MM.1S (cell line): ENCODE measurements around the gene SHF.
A peak's percentile ranks its signal among the peaks of the same experiment; 100 is the strongest.

Source experiments
- DNase-seq: peaks from one replicate; pipeline ENCODE4 v3.0.0-alpha.2; 2015
- H2AFZ ChIP-seq: fragments of 300-600 bp; sonication (generic); 2 replicates; pipeline ENCODE4 v1.6.0; 2016; ENCODE audit warnings: antibody characterized with exemption, low read length
- H3F3A ChIP-seq: fragments of 300-600 bp; sonication (generic); 2 replicates; pipeline ENCODE4 v1.6.1; 2016; ENCODE audit warnings: mild to moderate bottlenecking, antibody characterized with exemption, low read length, moderate library complexity, mixed read lengths; ENCODE audit not compliant: insufficient read depth
- H3K27ac ChIP-seq: fragments of 300-600 bp; sonication (generic); 2 replicates; pipeline ENCODE4 v1.5.1; 2016; ENCODE audit warnings: mild to moderate bottlenecking, low read length
- H3K27me3 ChIP-seq: fragments of 300-600 bp; sonication (generic); replicated peaks from 2 replicates; pipeline ENCODE4 v1.6.0; 2016; ENCODE audit warnings: low read length; ENCODE audit not compliant: insufficient read depth
- H3K36me3 ChIP-seq: fragments of 300-600 bp; sonication (generic); replicated peaks from 2 replicates; pipeline ENCODE4 v1.6.1; 2016; ENCODE audit warnings: mild to moderate bottlenecking, low read length, mixed read lengths; ENCODE audit not compliant: insufficient read depth
- H3K4me1 ChIP-seq: fragments of 300-600 bp; sonication (generic); 2 replicates; pipeline ENCODE4 v1.6.1; 2016; ENCODE audit warnings: low read length, mixed read lengths
- H3K4me2 ChIP-seq: fragments of 300-600 bp; sonication (generic); 2 replicates; pipeline ENCODE4 v1.6.0; 2016; ENCODE audit warnings: low read depth, low read length
- H3K4me3 ChIP-seq: fragments of 300-600 bp; sonication (generic); 2 replicates; pipeline ENCODE4 v1.5.1; 2016; ENCODE audit warnings: low read length, mixed read lengths
- H3K79me2 ChIP-seq: fragments of 300-600 bp; sonication (generic); 2 replicates; pipeline ENCODE4 v1.6.1; 2016; ENCODE audit warnings: mixed run types, low read length, mixed read lengths
- H3K9ac ChIP-seq: fragments of 300-600 bp; sonication (generic); 2 replicates; pipeline ENCODE4 v1.6.1; 2016; ENCODE audit warnings: low read length, mixed read lengths
- H3K9me2 ChIP-seq: fragments of 300-600 bp; sonication (generic); replicated peaks from 2 replicates; pipeline ENCODE4 v1.6.1; 2016; ENCODE audit warnings: mild to moderate bottlenecking, low read length, mixed read lengths; ENCODE audit not compliant: insufficient read depth
- H3K9me3 ChIP-seq: fragments of 300-600 bp; sonication (generic); replicated peaks from 2 replicates; pipeline ENCODE4 v1.6.1; 2016; ENCODE audit warnings: mild to moderate bottlenecking, low read length, mixed read lengths; ENCODE audit not compliant: insufficient read depth
- H4K20me1 ChIP-seq: fragments of 300-600 bp; sonication (generic); 2 replicates; pipeline ENCODE4 v1.6.1; 2016; ENCODE audit warnings: mild to moderate bottlenecking, low read length, moderate library complexity, mixed read lengths; ENCODE audit not compliant: insufficient read depth
- EZH2 ChIP-seq: fragments of 300-600 bp; sonication (generic); optimal IDR thresholded peaks from 2 replicates; pipeline ENCODE3; 2017; ENCODE audit warnings: low read depth, mild to moderate bottlenecking, antibody characterized with exemption, low read length, mixed read lengths
- EZH2phosphoT487 ChIP-seq: fragments of 300-600 bp; sonication (generic); IDR thresholded peaks from 2 replicates; pipeline ENCODE4 v1.6.1; 2018; ENCODE audit warnings: antibody characterized with exemption, low read length
- TF ChIP-seq, protein P1 (sequence below): fragments of 300-600 bp; sonication (generic); IDR thresholded peaks from 2 replicates; pipeline ENCODE4 v1.5.1; 2016; ENCODE audit warnings: antibody characterized with exemption, low read length, mixed read lengths

SHF gene

DNA sequence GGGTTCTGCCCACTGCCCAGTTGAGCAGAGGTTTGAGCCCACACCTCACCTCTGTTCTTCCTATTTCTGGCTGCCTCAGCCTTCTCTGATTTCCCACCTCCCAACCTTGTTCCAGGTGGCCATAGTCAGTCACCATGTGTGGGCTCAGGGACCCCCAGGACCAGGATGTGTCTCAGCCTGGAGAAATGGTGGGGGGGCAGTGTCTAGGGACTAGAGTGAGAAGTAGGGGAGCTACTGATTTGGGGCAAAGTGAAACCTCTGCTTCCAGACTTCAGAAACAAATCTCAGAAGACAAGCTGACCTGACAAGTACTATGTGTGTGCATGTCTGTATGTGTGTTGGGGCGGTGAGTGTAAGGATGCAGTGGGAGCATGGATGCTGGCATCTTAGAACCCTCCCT is 22.9 kb downstream of the SHF start:
- no peak for TF ChIP-seq EZH2phosphoT487
- TF ChIP-seq EZH2 = no peak
- TF ChIP-seq, protein P1, sequence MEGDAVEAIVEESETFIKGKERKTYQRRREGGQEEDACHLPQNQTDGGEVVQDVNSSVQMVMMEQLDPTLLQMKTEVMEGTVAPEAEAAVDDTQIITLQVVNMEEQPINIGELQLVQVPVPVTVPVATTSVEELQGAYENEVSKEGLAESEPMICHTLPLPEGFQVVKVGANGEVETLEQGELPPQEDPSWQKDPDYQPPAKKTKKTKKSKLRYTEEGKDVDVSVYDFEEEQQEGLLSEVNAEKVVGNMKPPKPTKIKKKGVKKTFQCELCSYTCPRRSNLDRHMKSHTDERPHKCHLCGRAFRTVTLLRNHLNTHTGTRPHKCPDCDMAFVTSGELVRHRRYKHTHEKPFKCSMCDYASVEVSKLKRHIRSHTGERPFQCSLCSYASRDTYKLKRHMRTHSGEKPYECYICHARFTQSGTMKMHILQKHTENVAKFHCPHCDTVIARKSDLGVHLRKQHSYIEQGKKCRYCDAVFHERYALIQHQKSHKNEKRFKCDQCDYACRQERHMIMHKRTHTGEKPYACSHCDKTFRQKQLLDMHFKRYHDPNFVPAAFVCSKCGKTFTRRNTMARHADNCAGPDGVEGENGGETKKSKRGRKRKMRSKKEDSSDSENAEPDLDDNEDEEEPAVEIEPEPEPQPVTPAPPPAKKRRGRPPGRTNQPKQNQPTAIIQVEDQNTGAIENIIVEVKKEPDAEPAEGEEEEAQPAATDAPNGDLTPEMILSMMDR = no peak
- H3K9me3 ChIP-seq = no peaks in the 10 kb centered on the region
- H3K4me2 ChIP-seq = no peak overlapping the region
- H2AFZ ChIP-seq = no peak overlapping the region
- no peaks in the 10 kb centered on the region for H3K36me3 ChIP-seq
- H3K27me3 ChIP-seq = no peaks in the 10 kb centered on the region
- H3K79me2 ChIP-seq = peaks cover 3% of the 10 kb centered on the region; the same call in 1 of the 2 replicates
- no peak for DNase-seq
- H3K27ac ChIP-seq = no peak overlapping the region
- no peaks in the 10 kb centered on the region for H4K20me1 ChIP-seq
- H3K4me3 ChIP-seq = no peak overlapping the region
- peaks cover 3% of the 10 kb centered on the region; the same call in 1 of the 2 replicates for H3F3A ChIP-seq
- no peak overlapping the region for H3K9ac ChIP-seq
- H3K9me2 ChIP-seq = no peaks in the 10 kb centered on the region
- no peaks in the 10 kb centered on the region for H3K4me1 ChIP-seq

DNA sequence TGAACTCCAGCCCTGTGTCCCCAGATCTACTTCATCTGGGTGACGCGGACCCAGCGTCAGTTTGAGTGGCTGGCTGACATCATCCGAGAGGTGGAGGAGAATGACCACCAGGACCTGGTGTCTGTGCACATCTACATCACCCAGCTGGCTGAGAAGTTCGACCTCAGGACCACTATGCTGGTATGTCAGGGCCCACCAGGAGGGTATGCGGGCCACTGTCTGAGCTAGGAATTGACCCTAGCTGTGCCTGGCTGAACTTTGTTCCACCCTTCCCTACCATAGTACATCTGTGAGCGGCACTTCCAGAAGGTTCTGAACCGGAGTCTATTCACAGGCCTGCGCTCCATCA is 24.3 kb downstream of the SHF start:
- no peaks in the 10 kb centered on the region for H3K9me3 ChIP-seq
- no peaks in the 10 kb centered on the region for H4K20me1 ChIP-seq
- 0 out of 2 replicates have a peak, but pooled peaks cover 3% of the 10 kb centered on the region for H3F3A ChIP-seq
- H3K27me3 ChIP-seq = no peaks in the 10 kb centered on the region
- H3K27ac ChIP-seq = no peak overlapping the region
- no peak for DNase-seq
- H3K4me2 ChIP-seq = no peak overlapping the region
- peaks cover 3% of the 10 kb centered on the region; the same call in 1 of the 2 replicates for H3K79me2 ChIP-seq
- TF ChIP-seq, protein P1 = no peak
- TF ChIP-seq EZH2phosphoT487 = no peak
- TF ChIP-seq EZH2 = no peak
- H3K36me3 ChIP-seq = no peaks in the 10 kb centered on the region
- H2AFZ ChIP-seq = no peak overlapping the region
- H3K4me1 ChIP-seq = no peaks in the 10 kb centered on the region
- H3K9ac ChIP-seq = no peak overlapping the region
- H3K9me2 ChIP-seq = no peaks in the 10 kb centered on the region
- no peak overlapping the region for H3K4me3 ChIP-seq

DNA sequence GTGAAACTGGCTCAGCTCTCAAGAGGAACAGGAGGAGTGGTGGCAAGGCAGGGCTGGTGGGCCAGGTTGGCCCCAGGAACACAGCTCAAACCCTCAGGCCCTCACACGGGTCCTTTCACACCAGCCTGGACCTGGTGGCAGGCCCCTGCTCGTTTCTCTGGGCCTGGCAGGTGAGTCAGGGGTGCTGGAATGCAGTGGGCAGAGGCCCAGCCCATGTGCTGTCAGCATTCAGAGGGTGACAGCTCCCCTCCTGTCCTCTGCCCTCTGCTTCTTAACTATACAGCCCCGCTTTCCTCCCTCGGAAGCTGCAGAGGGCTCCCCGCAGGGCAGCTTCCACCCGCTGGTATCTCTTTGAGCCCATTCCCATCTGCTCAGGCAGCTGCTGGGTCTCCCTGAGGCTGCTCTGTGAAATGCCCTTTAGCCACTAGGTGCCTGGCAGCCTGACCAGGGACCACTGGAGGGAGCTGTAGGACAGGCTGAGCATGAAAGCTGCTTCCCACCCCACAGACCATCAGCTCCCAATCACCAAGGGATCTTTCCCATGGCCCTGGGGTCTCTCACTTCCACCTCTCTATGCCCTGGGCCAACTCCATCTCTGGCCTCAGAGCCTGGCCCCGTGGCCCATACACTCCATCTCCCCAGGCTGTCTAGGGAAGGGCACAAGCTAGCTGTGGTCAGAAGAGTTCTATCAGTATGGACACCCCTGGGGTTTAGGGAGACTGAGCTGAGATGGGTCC is 24.8 kb downstream of the SHF start:
- TF ChIP-seq, protein P1 = peak; percentile 92
- no peak for TF ChIP-seq EZH2
- DNase-seq = peak; percentile 76
- H3K36me3 ChIP-seq = no peaks in the 10 kb centered on the region
- no peaks in the 10 kb centered on the region for H4K20me1 ChIP-seq
- H3K4me1 ChIP-seq = no peaks in the 10 kb centered on the region
- peaks cover 3% of the 10 kb centered on the region; the same call in 1 of the 2 replicates for H3K79me2 ChIP-seq
- H3K4me2 ChIP-seq = no peak overlapping the region
- H2AFZ ChIP-seq = no peak overlapping the region
- H3K27ac ChIP-seq = no peak overlapping the region
- no peaks in the 10 kb centered on the region for H3K27me3 ChIP-seq
- H3K4me3 ChIP-seq = no peak overlapping the region
- H3K9me2 ChIP-seq = no peaks in the 10 kb centered on the region
- 0 out of 2 replicates have a peak, but pooled peaks cover 3% of the 10 kb centered on the region for H3F3A ChIP-seq
- no peak overlapping the region for H3K9ac ChIP-seq
- H3K9me3 ChIP-seq = no peaks in the 10 kb centered on the region
